GM21423 (cell line): Measurements from ENCODE around the gene MTA1.

Experiments
- ATAC-seq: cut with Tn5 transposase; IDR thresholded peaks from one replicate; pipeline ENCODE4 v1.9.1; 2021; ENCODE audit warnings: mild to moderate bottlenecking, moderate library complexity; ENCODE audit not compliant: unreplicated experiment

The MTA1 gene

DNA sequence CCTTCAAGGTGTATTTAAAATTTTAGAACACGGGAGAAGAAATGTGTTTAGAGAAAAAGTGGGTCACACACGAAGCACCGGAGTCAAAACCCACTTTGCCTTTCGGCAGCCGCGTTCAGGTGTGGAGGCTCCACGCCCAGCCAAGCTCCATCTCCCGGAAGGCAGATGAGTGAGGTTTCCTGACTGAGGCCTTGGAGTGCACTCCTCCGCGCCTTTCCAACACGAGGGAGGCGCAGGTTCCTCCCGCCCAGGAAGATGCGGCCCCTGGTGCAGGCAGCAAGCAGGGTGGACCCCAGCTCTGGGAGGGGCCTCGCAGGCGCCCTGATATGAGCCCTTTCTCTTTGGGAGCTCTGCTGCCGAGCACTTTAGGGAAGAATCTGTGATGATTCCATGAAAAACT lies 22.5 kb downstream of the MTA1 start:
- ATAC-seq: no peak

DNA sequence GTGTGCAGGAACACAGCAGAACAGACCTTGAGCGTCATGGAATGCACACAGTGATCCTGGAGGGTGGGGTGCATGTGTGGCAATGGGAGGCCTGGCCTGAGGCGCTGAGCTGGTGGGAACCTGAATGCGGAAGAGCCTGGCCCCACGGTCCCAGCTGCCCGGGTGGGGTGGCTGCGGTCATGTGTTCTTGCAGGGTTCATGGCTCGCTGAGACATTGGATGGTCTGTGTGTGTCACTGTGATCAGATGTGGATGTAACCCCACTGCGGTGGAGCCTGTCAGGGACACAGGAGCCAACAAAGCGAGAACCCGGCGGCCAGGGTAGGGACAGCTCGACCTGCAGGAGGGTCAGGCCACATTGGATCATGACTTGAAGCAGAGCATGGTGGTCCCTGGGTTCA lies 23.2 kb downstream of the MTA1 start:
- no peak for ATAC-seq

DNA sequence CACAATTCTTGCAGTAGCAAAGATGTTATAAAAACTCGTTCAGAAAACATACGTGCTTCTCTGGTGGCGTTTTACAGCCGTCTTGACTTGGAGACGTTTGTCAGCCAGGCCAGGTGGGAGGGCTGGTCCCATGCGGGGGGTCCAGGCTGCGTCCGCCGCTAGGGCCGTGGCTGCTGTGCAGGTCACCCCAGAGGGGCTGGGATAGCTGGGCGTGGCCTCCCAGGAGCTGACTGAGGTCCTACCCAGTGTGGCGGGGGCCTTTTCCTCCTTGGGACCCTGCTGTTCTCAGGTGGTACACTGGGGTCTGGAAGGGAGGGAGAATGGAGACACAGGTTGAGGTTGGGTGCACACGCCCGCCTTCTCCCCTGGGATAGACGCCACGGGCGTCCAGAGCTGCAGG lies 25.2 kb downstream of the MTA1 start:
- no peak for ATAC-seq

DNA sequence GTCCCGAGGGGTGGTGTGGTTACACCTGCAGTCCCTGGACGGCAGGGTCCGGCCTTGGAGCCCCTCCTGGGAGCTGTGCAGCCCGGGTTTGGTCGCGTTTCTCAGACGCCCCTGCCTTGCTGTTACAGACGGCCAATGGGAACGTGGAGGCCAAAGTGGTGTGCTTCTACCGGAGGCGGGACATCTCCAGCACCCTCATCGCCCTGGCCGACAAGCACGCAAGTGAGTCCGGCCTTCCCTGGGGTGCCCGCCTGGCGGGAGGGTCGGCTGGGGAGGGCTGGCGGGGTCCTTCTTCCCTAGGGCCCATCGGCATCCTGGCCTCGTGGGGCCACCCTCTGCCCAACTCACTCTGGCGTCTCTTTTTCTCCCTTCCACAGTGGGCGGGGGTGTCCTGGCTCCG lies 25.7 kb downstream of the MTA1 start:
- ATAC-seq: no peak

DNA sequence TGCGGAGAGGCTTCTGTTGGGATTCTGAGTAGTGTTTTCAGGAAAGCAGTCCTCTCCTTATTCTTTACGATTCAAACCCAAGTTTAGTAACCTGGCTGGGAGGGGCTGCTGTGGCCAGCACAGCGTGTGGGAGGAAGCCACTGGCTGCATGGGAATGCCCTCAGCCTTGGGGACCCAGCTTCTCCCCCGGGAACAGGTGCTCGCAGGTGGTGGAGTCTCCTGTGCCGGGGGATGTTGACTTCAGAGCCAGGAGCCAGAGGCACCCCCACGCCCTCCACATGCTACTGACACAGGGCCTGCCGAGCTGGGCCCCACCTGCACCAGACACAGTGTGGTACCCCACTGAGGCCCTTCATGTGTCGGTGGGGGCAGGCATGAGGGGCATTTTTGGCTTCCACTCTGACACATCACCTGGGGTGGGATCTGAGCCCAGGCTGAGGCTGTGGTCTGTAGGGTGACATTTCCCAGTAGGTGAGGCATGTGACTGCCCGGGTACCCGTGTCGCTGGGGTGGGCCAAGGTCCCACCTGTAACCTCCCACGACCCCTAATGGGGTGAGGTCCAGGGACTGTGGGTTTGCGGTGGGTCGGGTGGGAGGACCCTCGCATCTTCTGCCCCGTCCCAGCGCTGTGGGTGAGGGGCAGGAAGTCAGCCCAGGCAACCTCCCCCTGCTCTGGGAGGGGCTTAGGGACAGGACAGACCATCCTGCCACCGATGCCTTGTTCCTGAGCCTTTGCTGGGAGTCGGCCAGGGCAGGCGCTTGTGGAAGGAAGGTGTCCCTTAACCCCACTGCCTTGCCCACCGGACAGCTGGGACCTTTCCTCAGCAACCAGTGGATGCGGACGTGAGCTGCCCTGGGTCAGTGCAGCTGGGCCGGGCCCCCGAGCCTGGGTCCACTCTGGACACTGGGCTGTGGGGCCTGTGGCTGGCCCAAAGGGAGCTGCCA lies 26.5 kb downstream of the MTA1 start:
- no peak for ATAC-seq

DNA sequence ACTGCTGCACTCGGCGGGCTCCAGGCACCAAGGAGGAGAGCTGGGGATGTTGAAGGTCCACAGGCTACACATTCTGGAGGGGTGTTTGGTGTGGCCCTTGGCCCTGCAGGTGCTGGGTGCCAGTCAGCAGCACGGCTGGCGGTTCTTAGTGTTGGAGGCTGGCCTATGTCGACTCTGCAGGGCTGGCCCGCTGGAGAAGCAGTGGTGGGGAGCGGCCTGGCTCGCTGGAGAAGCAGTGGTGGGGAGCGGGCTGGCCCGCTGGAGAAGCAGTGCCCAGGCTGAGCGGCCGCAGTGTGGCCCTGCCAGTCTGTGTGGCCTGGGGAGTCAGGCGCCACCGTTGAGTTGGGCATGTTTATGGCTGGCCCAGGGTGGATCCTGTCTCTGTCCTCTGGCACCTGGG lies 27.3 kb downstream of the MTA1 start:
- ATAC-seq: no peak

DNA sequence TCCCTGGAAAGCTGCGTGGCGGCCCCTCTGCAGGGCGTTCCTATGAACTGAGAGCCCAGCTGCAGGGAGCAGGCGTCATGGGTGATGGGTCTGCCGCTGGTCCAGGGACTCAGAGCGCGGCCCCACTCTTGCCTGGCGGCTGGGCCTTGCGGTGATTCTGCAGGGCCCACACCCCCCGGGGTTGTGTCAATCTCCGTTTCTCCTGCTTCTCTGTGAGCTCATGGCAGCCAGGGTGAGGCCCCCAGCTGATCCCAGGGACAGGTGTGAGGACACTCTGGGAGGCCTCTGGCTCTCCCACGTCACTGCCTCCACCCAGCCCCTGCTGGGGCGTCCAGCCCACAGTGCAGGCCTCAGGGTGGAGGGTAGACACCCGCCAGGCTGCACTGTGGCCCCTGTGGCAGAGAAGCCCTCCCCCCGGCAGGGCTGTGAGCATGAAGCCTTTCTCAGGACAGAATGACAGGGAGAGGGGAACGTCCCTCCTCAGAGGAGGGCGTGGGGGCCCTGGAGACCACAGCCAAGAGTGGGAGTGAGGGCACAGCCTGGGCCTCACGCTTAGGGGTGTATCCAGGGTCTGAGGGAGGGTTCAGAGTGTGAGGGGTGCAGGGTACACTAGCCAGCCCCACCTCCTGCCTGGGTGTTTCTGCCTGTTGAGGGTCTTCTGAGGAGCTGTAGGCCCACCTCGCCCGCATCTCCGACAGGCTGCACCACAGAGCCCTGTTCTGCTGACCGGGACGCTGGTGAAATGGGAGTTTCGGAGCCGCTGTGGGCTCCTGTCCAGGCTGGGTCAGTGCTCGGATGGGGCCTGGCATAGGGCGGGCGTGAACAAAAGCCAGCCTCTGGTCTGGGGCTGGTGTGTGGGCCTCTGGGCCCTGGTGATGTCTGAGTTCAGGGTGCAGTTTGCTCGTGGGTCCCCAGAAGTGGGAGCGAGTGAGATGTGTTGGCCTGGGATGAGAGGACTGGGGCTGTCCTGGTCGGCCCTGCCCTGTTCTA lies 28.3 kb downstream of the MTA1 start:
- ATAC-seq: no peak

DNA sequence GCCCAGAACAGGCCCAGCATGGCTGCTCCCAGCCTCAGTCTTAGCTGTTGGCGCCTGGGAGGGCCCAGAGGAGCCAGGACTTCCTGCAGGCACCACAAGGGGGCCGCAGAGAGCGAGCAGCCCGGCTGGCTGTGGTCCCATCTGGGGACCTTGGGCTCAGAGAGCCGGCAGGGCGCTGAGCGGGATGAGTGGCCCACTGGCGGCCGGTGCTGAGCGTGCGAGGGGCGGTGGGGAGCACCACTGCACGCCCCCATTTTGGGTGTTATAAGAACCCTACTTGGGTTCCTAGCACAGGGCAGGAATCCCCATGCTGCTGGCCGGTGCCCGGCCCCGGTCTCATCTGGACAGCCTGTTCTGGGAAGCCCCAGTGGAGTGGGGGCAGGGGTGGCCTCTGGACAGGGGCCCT lies 29.1 kb downstream of the MTA1 start:
- ATAC-seq: no peak

DNA sequence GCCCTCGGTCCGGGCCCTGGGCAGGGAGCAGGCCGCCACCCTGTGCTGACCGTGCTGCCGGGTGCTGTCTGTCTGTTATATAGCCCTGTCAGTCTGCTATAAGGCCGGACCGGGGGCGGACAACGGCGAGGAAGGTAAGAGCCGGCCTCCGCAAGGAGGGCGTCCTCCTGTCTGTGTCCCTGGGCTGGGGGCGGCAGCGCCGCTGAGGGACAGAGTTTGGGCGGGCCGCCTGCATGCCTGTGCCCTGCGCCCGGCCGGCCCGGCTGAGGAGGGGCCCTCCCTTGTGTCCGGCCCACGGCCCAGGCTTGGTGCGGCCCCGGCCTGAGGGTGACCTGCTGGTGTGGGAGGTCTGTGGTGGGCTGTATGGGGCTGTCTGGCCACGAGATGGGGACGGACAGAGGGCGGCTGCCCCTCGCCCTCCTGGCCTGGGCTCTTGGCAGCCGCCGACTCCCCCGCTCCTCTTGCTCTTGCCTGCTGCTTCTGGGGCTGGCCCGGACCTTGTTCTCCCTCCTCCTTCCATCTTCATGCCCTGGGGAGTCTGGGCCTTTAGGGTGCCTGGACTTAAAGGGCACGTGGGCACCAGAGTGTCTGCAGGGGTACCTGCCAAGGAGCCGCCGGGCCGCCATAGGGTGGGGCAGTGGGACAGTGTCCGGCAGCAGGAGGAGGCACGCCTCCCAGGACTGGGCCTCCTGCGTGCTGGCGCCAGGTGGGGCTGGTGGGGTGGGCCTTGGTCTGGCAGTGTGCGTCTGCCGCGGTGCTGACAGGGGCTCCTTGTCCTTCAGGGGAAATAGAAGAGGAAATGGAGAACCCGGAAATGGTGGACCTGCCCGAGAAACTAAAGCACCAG lies 29.9 kb downstream of the MTA1 start:
- ATAC-seq: no peak

DNA sequence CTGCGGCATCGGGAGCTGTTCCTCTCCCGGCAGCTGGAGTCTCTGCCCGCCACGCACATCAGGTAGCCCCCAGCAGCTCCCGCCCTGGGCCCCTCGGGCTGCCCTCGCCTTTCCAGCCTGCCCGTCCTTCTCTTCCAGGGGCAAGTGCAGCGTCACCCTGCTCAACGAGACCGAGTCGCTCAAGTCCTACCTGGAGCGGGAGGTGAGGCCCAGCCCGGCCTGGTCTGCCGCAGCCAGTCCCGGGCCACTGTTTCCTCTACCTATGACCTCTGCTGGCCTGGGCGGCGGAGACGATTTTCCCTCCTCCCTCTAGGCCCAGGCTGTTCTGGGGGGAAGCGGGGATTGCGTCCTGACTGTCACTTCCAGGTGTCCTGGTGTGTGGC lies 30.5 kb downstream of the MTA1 start:
- ATAC-seq: no peak

DNA sequence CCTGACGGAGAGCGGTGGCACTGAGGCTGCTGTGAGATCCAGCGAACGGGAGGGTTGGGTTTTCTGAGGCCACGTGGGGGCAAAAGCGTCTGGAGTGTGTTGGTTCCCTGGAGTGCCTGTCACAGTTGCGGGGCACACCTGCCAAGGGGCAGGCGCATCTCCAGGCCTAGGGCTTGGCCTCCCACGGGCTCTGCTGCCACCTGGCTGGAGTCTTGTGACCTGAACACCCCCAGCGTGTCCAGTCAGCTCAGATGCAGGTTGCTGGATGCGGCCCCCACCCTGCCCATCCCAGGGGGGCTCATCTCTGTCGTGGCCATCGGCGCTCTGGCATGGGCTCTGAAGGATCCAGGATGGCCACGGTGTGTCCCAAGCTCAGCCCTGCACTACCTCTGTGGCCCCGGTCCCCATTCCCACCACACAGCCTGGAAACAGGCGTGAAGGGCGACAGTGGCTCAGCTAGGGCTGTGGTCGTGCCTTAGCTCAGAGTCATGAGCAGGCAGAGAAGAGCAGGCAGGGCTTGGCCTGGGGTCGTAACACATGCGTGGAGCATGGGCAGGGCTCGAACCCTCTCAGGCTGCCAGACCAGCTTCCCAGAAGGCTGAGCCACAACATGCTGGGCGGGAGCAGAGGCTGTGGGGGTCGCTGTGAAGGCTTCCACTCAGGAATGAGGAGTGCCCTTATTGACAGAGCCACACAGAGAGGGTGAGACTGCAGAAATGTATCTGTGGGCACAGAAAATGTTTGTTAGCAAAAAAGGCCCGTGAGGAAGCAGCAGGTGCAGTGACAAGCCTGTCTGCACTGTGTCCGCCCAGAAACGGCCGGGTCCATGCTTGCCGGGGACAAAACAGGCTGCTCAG lies 31.5 kb downstream of the MTA1 start:
- ATAC-seq: no peak

DNA sequence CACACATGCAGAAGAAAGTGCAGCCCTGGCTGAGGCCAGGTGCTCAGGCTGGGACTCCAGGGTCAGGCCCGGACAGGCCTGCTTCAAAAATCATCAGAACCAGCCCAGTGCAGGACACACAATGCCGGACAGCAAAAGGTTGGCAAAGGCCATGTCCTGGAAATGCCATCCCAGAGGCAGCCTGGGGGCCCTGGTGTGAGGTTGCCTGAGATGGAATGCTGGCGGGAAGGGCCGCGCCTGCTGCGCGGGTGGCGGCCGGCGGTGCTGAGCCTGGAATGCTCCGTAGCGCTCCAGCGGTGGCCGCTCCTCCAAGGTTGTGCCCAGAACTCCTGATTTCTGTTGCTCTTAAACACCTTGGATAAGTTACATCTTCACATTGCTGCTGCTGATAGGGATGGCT lies 33.3 kb downstream of the MTA1 start:
- ATAC-seq: no peak

DNA sequence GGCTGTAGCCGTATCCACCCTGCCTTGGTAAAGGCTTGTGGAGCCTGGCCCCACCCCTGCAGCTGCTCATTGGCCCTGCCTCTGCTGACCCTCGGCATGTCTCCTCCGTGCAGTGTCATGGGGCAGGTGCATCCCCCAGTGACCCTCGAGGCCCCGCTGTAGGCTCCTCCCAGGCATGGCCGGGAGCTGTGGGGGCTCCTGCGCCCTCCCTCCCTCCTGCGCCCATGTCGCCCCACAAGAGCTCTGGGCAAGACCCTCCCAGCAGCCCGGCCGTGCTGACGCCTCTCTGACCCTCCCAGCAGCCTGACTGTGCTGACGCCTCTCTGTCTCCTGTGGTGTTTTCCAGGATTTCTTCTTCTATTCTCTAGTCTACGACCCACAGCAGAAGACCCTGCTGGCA lies 34.2 kb downstream of the MTA1 start:
- no peak for ATAC-seq

DNA sequence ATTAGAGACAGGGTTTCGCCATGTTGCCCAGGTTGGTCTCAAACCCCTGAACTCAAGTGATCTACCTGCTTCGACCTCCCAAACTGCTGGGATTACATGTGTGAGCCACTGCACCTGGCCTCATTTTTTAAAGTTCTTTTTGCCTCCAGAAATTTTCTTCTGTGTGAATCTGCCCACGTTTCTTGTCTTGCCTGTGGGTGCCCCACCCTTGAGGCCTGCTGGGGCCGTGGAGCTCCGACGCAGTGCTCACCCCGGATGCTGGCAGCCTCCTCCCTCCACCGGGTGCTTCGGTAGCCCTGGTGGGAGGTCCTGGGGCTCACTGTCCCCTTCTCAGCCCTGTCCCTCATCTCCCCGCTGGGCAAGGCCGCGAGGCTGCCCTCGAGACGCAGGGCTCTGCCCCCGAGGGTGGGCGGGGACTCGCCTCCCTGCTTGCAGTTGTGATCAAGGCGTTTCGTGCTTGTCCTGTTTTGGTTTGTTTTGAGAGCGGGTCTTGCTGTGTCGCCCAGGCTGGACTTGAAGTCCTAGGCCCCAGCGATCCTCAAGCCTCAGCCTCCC lies 35.5 kb downstream of the MTA1 start:
- no peak for ATAC-seq

DNA sequence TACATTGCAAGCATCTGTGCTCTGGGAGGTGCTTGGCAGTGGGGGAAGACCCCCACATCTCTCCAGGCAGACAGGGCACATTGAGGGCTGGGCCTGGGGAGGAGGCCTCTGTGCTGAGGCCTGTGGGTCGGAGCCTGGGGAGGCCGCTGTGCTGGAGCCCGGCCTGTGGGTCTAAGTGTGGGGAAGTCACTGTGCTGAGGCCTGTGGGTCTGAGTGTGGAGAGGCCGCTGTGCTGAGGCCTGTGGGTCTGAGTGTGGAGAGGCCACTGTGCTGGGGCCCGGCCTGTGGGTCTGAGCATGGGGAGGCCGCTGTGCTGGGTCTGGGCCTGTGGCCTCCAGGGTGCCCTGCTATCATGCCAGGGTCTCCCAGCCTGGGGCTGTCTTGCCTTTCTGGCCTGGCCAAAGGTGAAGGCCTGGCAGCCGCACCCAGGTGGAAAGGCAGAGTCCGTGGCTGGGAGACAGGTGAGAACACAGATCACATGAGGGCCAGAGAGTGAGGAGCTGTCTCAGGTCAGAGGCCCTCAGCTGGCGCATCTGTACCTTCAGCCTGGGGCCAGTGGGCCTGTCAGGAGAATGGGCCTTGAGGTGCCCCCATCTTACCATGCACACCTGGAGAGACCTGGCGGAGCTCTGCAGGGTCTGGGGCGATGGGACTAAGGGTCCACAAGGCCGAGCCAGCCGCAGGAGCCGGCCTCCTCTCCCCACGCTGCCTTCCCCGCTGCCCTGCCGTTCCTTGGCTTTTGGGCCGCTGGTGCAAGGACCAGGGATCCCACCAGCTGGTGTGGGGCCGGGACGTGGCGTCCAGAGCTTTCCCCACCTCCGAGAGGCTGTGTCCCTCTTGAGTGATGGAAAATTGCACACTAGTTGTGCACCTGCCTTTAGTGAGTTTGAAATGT lies 36.4 kb downstream of the MTA1 start:
- no peak for ATAC-seq

DNA sequence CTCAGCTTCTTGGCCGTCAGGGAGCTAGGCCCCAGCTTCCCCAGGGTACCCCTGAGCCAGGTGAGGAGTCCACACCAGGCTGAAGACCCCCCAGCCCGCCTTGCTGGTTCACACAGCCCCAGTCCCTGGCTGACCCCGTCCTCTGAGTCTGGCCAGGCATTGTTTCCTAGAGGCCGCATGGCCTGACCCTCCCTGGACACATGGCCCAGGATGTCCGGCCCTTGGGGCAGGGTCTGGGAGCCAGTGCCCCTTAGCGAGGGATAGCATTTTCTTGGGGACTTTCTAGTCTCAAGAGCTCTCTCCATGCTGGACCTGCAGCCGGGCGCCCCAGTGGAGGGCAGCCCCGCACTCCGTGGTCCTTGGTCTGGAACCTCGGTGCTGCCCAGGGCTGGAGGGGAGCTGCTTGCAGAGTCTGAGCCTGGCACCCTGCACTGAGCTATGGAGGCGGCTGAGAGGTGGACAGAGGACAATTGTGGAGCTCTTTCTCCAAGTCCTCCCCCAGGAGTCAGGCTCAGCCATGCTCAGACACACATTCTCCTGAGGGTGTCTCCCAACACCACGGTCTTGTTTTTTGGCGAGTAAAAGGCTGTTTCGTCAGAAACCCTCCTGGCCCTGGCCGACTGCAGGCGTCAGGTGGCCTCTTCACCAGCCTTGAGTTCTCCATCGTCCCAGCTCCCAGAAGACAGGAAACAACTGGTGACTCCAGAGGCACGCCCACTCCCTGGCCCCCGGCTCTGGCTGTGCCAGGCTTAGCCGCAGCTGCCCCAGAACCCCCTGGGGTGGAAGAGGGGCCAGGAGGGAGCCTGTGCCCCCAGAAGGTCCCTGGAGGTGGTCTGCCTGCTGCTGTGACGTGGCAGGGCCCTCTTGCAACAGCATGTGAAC lies 37.4 kb downstream of the MTA1 start:
- no peak for ATAC-seq

DNA sequence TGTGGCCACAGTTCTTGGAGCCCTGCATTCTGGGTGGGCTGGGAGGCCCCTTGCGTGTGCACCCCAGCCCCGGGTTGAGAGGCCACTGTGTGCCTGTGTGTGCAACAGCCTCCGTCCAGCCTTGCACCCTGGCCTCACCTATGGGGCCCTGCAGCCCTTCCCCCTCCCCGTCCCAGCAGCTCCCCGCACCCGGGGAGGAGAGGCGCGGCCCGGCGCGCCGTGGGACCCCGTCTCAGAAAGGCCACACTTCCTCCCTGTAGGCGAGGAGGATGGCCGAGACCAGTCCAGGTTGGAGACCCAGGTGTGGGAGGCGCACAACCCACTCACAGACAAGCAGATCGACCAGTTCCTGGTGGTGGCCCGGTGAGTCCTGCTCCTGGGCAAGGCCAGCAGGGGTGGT lies 38.4 kb downstream of the MTA1 start:
- no peak for ATAC-seq

DNA sequence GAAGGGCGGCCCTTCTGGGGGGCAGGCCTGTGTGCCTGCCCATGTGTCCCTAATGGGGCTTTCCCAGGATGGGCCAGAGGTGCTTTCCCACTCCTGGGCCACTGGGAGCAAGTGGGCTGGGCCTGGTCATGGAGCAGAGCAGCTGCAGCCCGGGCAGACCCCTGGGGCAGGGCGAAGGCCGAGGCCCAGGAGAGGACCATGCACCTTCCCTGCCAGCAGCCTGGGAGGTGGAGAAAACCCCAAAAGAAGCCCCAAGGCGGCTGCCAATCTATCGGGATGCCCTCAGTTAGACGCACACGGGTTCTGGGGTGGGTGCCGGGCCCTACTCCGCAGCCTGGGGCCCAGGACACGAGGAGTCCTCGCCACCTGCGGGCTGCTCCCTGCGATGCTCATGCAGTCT lies 38.9 kb downstream of the MTA1 start:
- ATAC-seq: no peak
